Breast epithelium (tissue), 3 donors: ENCODE measurements around the gene DEFB115.

Experiments used
- CTCF ChIP-seq, 3 donors: fragments of 450-650 bp; IDR thresholded peaks; one replicate each; pipeline ENCODE4 v1.5.1; 2016 to 2017; ENCODE audit warnings: antibody characterized with exemption in 3 of 3, mild to moderate bottlenecking in 3 of 3, moderate library complexity in 3 of 3
- POLR2A ChIP-seq: fragments of 450-650 bp; IDR thresholded peaks from one replicate; pipeline ENCODE4 v1.6.1; 2016; ENCODE audit warnings: antibody characterized with exemption, mild to moderate bottlenecking, moderate library complexity
- POLR2AphosphoS5 ChIP-seq, 3 donors: sonication (generic); formaldehyde crosslinking; IDR thresholded peaks; one replicate each; pipeline ENCODE4 v1.6.1; 2017; ENCODE audit warnings: antibody characterized with exemption in 3 of 3

GRCh38 chr20:31257364-31257763, at the start of gene DEFB115:
- TF ChIP-seq CTCF (IDR thresholded peaks at IDR 0.05) (no peak), POLR2A (no peak), POLR2AphosphoS5 (IDR thresholded peaks at IDR 0.05) (no peak)
